Measurements from ENCODE around the gene CCDC60. TPM values are rescaled to one million over a fixed set of nuclear protein-coding genes. Genes with fewer than 3 reads are reported as not detected.

CCDC60 gene
- total RNA-seq, 6 donors from 2014 or later, result 0.76 to 12.5 (median 2.3) TPM; not detected in 1

- no peak for ATAC-seq (ENCODE audit: low FRiP score in 2 of 2)
Measured at GRCh38 chr12:119450771-119451170, 116.2 kb downstream of the CCDC60 start.

GRCh38 chr12:119456824-119457223, 122.3 kb downstream of the CCDC60 start:
- H3K36me3 ChIP-seq, result no peaks in the 10 kb centered on the region
- ATAC-seq (ENCODE audit: low FRiP score in 2 of 2), result no peak
- no peak for DNase-seq
- TF ChIP-seq POLR2A (IDR thresholded peaks at IDR 0.05), result no peak
- H3K9me3 ChIP-seq, result peaks cover 0 to 4% (median 0%) of the 10 kb centered on the region in 4 donors
- no peak overlapping the region for H3K27ac ChIP-seq
- H3K27me3 ChIP-seq, result no peaks in the 10 kb centered on the region
- H3K4me3 ChIP-seq, result no peak overlapping the region
- 95 to 100% methylated on average over 3 of the region's 3 CpGs for WGBS, 2 donors
- no peaks in the 10 kb centered on the region for H3K4me1 ChIP-seq

More at GRCh38 chr12:119450771-119451170, 116.2 kb downstream of the CCDC60 start:
- DNase-seq, result no peak
- Histone ChIP-seq H3K36me3 (no peaks in the 10 kb centered on the region), H3K27me3 (no peaks in the 10 kb centered on the region), H3K9me3 (no peaks in the 10 kb centered on the region), H3K4me3 (no peak overlapping the region), H3K4me1 (no peaks in the 10 kb centered on the region), H3K27ac (no peak overlapping the region)
- no peak for TF ChIP-seq CTCF (IDR thresholded peaks at IDR 0.05)
- 81 to 86% methylated on average over 7 of the region's 7 CpGs for WGBS, 2 donors

- Histone ChIP-seq H3K27me3 (no peaks in the 10 kb centered on the region), H3K36me3 (no peaks in the 10 kb centered on the region), H3K4me3 (no peak overlapping the region), H3K9me3 (peaks cover 0 to 4% (median 0%) of the 10 kb centered on the region in 4 donors), H3K4me1 (no peaks in the 10 kb centered on the region), H3K27ac (no peak overlapping the region)
- ATAC-seq (ENCODE audit: low FRiP score in 2 of 2) (no peak), DNase-seq (no peak)
- TF ChIP-seq EP300 (IDR thresholded peaks at IDR 0.05) (no peak), POLR2A (IDR thresholded peaks at IDR 0.05) (no peak), POLR2AphosphoS5 (IDR thresholded peaks at IDR 0.05) (no peak), CTCF (IDR thresholded peaks at IDR 0.05) (no peak)
- WGBS, 2 donors, result 65 to 79% methylated on average over 2 of the region's 2 CpGs
Measured at GRCh38 chr12:119457271-119457670, 122.7 kb downstream of the CCDC60 start.

- Histone ChIP-seq H3K27ac (no peak overlapping the region), H3K9me3 (peaks cover 0 to 4% (median 0%) of the 10 kb centered on the region in 4 donors), H3K27me3 (no peaks in the 10 kb centered on the region), H3K4me3 (no peak overlapping the region), H3K36me3 (no peaks in the 10 kb centered on the region), H3K4me1 (no peaks in the 10 kb centered on the region)
- no peak for DNase-seq
- ATAC-seq (ENCODE audit: low FRiP score in 2 of 2), result no peak
- TF ChIP-seq POLR2AphosphoS5 (IDR thresholded peaks at IDR 0.05) (no peak), POLR2A (IDR thresholded peaks at IDR 0.05) (no peak), EP300 (IDR thresholded peaks at IDR 0.05) (no peak), CTCF (IDR thresholded peaks at IDR 0.05) (no peak)
Measured at GRCh38 chr12:119459481-119459880, 125.0 kb downstream of the CCDC60 start.

GRCh38 chr12:119460876-119461275, 126.3 kb downstream of the CCDC60 start:
- no peak for DNase-seq
- H3K4me3 ChIP-seq, result no peak overlapping the region
- H3K36me3 ChIP-seq, result no peaks in the 10 kb centered on the region
- ATAC-seq (ENCODE audit: low FRiP score in 2 of 2), result no peak
- H3K27me3 ChIP-seq, result no peaks in the 10 kb centered on the region
- no peak overlapping the region for H3K27ac ChIP-seq
- no peaks in the 10 kb centered on the region for H3K4me1 ChIP-seq
- peaks cover 0 to 4% (median 0%) of the 10 kb centered on the region in 4 donors for H3K9me3 ChIP-seq
- TF ChIP-seq POLR2A (IDR thresholded peaks at IDR 0.05) (no peak), POLR2AphosphoS5 (IDR thresholded peaks at IDR 0.05) (no peak), EP300 (IDR thresholded peaks at IDR 0.05) (no peak), CTCF (IDR thresholded peaks at IDR 0.05) (no peak)
- 95 to 96% methylated on average over 3 of the region's 3 CpGs for WGBS, 2 donors
